RPMI7951 (cell line): ENCODE results near the gene DYNC1I1. TPM values are rescaled to one million over a fixed set of nuclear protein-coding genes. Genes with fewer than 3 reads are reported as not detected.
A peak's percentile ranks its signal among the peaks of the same experiment; 100 is the strongest.

ENCODE experiments used
- DNase-seq: peaks from one replicate; pipeline ENCODE4 v3.0.0-alpha.2; 2012; ENCODE audit warnings: low read depth
- total RNA-seq: library from RNA; depleted of rRNA; stranded (reverse); fragments of >200 nt; shearing (Covaris generic); gene quantifications from 2 replicates; pipeline ENCODE4 v1.2.3, GENCODE V29; 2014

Gene DYNC1I1
- total RNA-seq, 1 experiment from 2014 or later, result 2.5 TPM

GRCh38 chr7:95963446-95963990 is 191.2 kb downstream of the DYNC1I1 start:
- DNase-seq, result peak; percentile 55

- DNase-seq, result no peak
Observed at GRCh38 chr7:95971716-95972115, 199.4 kb downstream of the DYNC1I1 start.

- DNase-seq, result no peak
Observed at GRCh38 chr7:95972523-95972922, 200.2 kb downstream of the DYNC1I1 start.

DNA sequence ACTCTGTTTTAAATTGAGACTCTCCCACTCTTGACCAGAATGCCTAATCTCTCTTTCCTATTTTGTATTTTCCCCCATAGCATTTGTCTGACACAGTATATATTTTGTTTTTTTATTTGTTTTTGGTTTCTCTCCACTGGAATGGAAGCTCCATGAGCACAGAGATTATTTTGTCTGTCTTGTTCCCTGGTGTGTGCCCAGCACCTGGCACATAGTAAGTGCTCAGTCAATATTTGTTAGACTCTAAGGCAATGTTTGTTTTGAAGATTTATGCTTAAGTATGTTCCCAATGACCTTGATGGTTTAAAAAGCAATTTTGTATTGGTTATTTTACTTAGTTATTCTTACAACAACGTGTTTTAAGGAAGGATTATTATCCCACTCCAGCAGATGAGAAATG is 201.8 kb downstream of the DYNC1I1 start:
- DNase-seq, result no peak

DNA sequence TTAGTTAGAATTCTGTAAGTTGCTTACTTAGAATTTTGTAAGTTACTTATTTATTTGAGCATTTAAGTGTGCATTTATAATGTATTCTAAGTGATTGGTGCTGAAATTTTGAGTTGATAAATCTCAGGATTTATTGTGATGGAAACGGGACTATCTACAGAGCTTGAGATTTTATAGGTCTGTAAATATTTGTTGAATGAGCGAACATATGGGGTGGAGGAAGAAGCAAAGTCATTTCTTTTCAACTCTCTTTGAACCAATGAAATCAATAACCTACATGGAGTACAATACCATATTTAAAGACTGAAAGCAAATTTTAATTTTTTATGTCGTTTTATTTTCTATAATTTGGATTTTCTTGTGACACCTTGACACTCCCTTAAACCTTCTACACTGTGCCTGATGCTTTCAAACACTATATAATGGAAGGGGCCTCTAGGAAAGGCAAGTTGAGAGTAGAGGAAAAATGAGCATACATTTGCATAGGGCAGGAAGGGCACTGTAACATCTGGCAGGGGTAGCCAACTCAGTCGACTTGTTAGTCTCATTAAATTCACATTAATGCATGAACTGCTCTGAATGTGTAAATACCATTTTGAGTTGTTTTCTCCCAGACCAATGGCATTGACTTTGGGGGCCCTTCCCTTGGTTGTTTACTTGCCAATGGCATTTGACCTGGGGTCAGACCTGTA is 204.2 kb downstream of the DYNC1I1 start:
- DNase-seq, result no peak

DNA sequence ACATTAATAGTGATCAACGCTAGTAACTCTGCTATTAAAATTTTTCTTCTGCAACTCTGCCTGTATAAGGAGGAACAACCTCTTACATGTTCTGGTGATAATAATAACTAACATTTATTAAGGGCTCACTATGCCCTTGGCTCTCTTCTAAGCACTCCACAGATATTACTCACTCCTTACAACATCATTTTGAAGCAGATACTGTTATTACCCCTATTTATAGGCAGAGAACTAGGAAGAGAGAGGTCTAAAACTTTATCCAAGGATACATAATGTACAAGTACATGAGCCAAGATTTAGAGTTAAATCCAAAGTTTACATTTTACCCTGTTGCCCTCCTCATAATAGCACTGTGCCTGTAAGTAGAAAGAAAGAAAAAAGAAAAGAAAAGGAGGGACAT is 205.6 kb downstream of the DYNC1I1 start:
- DNase-seq, result no peak

- DNase-seq, result no peak
Observed at GRCh38 chr7:95980167-95980566, 207.8 kb downstream of the DYNC1I1 start.

GRCh38 chr7:95980706-95981105 is 208.4 kb downstream of the DYNC1I1 start:
- no peak for DNase-seq

DNA sequence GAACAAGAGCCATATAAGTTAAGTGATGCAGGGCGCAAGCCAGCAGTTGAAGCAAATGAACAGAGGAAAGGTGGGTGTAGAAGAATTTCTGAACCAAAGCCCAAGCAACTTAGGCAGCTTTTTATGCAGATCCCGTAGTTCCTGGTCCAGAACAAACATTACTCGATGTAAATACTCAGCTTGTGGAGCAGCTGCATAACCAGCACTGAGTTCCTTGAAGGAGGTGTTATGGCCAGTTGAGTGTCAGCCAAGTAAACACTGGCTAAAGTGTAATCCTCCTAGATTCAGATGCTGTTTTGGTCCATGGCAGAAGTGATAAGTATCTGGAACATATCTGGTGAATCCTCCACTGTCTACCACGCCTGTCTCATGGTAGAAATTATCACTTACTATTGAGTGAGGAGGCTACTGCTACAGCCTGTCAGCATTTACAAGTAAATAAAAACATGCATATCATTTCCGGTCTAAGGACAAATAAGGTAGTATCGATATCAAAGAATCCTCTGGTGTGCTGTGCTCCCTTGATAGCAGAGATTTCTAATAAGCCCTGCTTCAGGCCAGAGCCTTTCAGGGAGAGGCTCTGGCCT is 213.9 kb downstream of the DYNC1I1 start:
- no peak for DNase-seq

DNA sequence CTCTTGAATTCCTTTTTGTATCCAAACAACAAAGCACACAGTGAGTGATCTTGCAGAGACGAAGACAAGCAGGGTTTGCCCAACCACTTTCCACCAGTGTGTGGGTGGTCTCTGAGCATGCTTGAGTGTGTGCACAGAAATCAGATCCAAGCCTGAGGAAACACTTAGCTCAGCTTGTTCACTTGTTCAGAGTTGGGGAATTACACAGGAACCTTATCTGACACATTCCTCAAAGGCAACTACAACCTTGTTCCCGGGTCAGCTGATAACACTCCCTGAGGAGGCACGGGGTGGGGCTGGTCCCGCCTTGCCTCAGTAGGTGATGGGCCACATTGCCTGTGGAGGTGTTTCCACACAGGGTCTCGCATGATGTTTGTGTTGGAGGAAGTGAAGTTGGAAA is 216.9 kb downstream of the DYNC1I1 start:
- no peak for DNase-seq

- DNase-seq, result peak; percentile 50
Observed at GRCh38 chr7:95993380-95993779, 221.0 kb downstream of the DYNC1I1 start.

- peak; percentile 10 for DNase-seq
Observed at GRCh38 chr7:95996174-95996573, 223.8 kb downstream of the DYNC1I1 start.

- DNase-seq, result no peak
Observed at GRCh38 chr7:95996886-95997285, 224.5 kb downstream of the DYNC1I1 start.

DNA sequence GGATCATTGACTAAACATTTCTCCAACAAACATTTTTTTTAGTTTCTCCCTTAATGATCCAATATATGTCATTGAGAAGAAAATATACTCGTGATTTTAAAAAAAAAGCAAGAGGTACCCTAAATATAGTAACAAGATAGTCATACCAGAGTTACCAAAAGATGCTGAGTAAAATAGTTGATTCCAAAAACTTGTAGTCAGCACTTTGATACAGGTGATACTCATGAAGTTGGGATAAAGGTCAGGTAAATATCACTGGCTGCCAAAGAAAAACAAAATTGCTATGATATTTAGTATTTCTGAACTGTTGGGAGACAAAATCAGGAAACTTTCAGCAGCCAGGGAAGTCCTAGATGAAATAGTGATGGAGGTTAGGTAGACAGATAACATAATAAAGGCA is 225.3 kb downstream of the DYNC1I1 start:
- DNase-seq, result no peak

GRCh38 chr7:95999481-95999880 is 227.1 kb downstream of the DYNC1I1 start:
- no peak for DNase-seq

DNA sequence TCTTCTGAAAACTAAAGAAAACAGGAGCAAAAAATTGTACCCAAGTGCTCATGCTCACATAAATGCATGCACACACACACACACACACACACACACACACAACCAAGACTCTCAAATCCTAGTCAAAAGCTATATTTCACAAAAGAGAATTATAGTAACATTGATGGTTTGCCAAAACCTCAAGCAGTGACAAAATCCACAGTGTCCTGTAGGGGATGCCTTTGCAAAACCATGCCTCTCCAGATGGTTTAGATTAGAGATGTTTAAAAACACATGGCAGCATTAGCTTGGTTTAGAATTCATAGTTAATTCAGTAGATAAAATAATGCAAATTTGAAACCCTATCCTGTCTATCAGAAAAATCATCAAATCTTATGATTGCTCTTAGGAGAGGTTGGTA is 232.2 kb downstream of the DYNC1I1 start:
- DNase-seq, result peak; percentile 75

GRCh38 chr7:96005271-96005670 is 232.9 kb downstream of the DYNC1I1 start:
- DNase-seq, result no peak

DNA sequence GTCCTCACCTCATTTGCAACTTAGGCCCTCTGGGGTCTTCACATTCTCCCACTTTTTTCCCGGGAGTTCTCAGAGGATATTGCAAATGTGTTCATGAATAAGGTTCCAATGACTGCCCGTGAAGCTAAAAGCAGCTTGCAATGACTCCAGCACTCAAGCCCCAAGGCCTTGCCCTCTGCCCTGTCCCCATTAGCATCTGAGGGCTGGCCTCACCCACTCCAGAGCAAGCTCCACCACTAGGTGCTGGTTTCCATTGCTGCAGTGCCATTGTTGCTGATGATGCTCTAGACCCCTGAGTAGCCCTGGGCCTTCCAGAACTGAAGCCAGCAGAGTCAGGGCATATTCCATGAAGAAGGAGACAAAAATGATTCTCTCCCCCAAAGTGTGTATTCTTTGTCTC is 236.8 kb downstream of the DYNC1I1 start:
- DNase-seq, result no peak

- DNase-seq, result no peak
Observed at GRCh38 chr7:96013836-96014235, 241.5 kb downstream of the DYNC1I1 start.

GRCh38 chr7:96014617-96015016 is 242.3 kb downstream of the DYNC1I1 start:
- no peak for DNase-seq

- DNase-seq, result no peak
Observed at GRCh38 chr7:96016056-96016586, 243.8 kb downstream of the DYNC1I1 start.

DNA sequence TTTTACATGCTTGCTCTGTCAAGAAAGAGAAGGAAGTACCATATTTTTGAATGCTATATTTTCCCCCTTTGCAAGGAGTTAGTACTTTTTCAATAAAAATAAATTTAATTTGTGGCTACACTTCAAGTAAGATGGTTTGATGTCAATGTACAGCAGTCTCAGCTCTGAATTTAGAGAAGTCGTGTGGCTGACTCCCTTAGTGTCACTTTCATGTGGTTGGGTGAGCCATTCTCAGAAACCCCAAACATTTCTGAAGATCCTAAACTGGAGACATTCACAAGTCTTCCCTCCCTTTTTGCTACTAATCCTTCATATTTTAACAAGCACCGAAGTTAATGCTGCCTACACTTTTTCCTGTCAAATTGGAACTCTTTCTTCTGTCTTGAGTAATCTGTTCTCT is 244.4 kb downstream of the DYNC1I1 start:
- no peak for DNase-seq

DNA sequence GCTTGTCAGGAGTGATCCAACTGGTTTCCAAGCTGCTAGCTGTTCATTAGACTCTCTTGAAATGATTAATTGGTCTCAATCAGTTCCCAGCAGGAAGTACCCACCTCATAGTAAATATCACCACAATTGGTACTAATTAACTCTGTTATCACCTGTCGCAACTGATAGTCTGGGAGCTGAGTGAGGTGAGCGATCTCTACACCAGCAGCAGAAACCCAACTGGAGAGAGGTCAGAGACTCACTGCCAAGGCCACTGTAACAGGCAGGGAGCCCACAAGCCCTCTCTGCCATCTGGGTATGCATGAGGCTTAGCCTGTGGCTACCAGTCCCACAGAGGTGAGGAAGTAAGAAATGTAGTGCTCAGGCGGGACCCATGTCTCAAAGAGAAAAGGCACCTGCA is 245.5 kb downstream of the DYNC1I1 start:
- no peak for DNase-seq
